Astrocyte (in vitro differentiated cells and primary cell): ENCODE results near the gene RPL26.

ENCODE experiments used
- EZH2 ChIP-seq: IDR thresholded peaks from 2 replicates; pipeline ENCODE4 v1.6.1; 2012; ENCODE audit warnings: mild to moderate bottlenecking, low read length, inconsistent platforms; ENCODE audit not compliant: insufficient read depth
- TF ChIP-seq, protein P1 (sequence below): IDR thresholded peaks from 2 replicates; pipeline ENCODE4 v1.5.1; 2011; ENCODE audit warnings: low read depth, mild to moderate bottlenecking, inconsistent platforms, low read length, moderate library complexity; ENCODE audit not compliant: insufficient read depth

GRCh38 chr17:8341456-8341855 is 41.5 kb downstream of the RPL26 start:
- TF ChIP-seq, protein P1, sequence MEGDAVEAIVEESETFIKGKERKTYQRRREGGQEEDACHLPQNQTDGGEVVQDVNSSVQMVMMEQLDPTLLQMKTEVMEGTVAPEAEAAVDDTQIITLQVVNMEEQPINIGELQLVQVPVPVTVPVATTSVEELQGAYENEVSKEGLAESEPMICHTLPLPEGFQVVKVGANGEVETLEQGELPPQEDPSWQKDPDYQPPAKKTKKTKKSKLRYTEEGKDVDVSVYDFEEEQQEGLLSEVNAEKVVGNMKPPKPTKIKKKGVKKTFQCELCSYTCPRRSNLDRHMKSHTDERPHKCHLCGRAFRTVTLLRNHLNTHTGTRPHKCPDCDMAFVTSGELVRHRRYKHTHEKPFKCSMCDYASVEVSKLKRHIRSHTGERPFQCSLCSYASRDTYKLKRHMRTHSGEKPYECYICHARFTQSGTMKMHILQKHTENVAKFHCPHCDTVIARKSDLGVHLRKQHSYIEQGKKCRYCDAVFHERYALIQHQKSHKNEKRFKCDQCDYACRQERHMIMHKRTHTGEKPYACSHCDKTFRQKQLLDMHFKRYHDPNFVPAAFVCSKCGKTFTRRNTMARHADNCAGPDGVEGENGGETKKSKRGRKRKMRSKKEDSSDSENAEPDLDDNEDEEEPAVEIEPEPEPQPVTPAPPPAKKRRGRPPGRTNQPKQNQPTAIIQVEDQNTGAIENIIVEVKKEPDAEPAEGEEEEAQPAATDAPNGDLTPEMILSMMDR: no peak
- TF ChIP-seq EZH2: no peak
